Neutrophil (primary cell): ENCODE data around the gene ITPKA.

Source experiments
- H3K27ac ChIP-seq: fragments of 200-600 bp; sonication (generic); 2 replicates; pipeline ENCODE4 v1.5.1; 2016; ENCODE audit warnings: mild to moderate bottlenecking, moderate library complexity
- H3K27me3 ChIP-seq: fragments of 200-600 bp; sonication (generic); 2 replicates; pipeline ENCODE4 v1.6.0; 2016; ENCODE audit warnings: mild to moderate bottlenecking
- H3K36me3 ChIP-seq: fragments of 200-600 bp; sonication (generic); 2 replicates; pipeline ENCODE4 v1.5.1; 2017
- H3K4me1 ChIP-seq, 2 experiments: fragments of 200-600 bp in 1 of 2; sonication (generic) in 1 of 2; 1 replicate in 1 of 2; 2 replicates in 1 of 2; pipeline versions ENCODE4 v1.5.1 to v1.6.1; 2013 to 2016; ENCODE audit warnings: low read depth in 1 of 2, low read length in 1 of 2, mild to moderate bottlenecking in 1 of 2, moderate library complexity in 1 of 2; ENCODE audit not compliant: control insufficient read depth in 1 of 2, insufficient read depth in 1 of 2
- H3K4me3 ChIP-seq, 2 experiments: fragments of 200-600 bp in 1 of 2; sonication (generic) in 1 of 2; 1 replicate in 1 of 2; 2 replicates in 1 of 2; pipeline ENCODE4 v1.5.1; 2013 to 2016; ENCODE audit warnings: low read depth in 1 of 2, low read length in 1 of 2, mild to moderate bottlenecking in 1 of 2, moderate library complexity in 1 of 2
- H3K9me3 ChIP-seq: fragments of 200-600 bp; sonication (generic); 2 replicates; pipeline ENCODE4 v1.5.1; 2016
- TF ChIP-seq, protein P1 (sequence below): fragments of 200-600 bp; sonication (generic); IDR thresholded peaks from 2 replicates; pipeline ENCODE4 v1.5.1; 2016; ENCODE audit warnings: antibody characterized with exemption

Gene ITPKA

DNA sequence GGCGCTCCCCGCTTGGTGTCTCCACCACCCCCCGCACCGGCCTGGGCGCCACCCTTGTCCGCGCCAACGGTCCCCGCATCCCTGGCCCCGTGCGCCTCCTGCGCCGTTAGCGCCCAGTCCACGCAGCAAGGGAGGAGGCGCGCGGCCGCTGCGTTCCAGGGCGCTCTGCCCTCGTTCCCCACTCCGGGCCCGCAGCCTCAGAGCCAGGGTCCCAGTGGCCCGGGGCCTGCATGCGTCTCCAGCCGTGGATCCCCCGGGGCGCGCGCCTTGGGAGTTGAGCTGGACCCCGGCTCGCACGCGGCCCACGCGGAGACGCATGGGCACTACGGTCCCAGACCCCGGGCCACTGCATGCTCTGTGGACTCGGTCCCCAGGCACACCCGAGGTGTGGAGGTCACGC is 7.4 kb upstream of the ITPKA start:
- no peak overlapping the region for H3K4me3 ChIP-seq
- no peaks in the 10 kb centered on the region for H3K9me3 ChIP-seq
- no peaks in the 10 kb centered on the region for H3K4me1 ChIP-seq
- peaks cover 26% of the 10 kb centered on the region for H3K36me3 ChIP-seq
- no peak overlapping the region for H3K27ac ChIP-seq
- TF ChIP-seq, protein P1, sequence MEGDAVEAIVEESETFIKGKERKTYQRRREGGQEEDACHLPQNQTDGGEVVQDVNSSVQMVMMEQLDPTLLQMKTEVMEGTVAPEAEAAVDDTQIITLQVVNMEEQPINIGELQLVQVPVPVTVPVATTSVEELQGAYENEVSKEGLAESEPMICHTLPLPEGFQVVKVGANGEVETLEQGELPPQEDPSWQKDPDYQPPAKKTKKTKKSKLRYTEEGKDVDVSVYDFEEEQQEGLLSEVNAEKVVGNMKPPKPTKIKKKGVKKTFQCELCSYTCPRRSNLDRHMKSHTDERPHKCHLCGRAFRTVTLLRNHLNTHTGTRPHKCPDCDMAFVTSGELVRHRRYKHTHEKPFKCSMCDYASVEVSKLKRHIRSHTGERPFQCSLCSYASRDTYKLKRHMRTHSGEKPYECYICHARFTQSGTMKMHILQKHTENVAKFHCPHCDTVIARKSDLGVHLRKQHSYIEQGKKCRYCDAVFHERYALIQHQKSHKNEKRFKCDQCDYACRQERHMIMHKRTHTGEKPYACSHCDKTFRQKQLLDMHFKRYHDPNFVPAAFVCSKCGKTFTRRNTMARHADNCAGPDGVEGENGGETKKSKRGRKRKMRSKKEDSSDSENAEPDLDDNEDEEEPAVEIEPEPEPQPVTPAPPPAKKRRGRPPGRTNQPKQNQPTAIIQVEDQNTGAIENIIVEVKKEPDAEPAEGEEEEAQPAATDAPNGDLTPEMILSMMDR, result no peak
- peaks cover 21% of the 10 kb centered on the region for H3K27me3 ChIP-seq

DNA sequence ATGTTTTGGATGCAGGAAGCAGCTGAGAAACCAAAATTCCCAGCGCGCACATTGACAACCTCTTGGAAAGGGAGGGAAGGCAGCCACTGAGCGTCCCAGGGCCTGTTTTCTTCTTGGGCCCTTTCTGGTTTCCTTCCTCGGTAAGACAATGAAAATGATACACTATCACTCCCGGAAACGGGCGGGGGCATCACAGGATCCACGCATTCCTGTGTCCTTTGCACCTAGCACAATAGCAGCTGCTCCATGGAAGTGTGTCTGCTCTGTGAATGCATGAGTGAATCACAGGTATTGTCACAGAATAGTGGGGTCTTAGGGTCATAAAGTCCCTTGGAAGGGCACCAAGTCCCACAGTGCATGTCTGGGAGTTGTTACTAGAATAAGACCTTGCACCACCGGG is 6.3 kb upstream of the ITPKA start:
- Histone ChIP-seq H3K4me3 (no peak overlapping the region), H3K36me3 (peaks cover 15% of the 10 kb centered on the region), H3K27ac (no peak overlapping the region), H3K9me3 (no peaks in the 10 kb centered on the region), H3K27me3 (peaks cover 32% of the 10 kb centered on the region), H3K4me1 (no peaks in the 10 kb centered on the region)
- TF ChIP-seq, protein P1, result no peak

DNA sequence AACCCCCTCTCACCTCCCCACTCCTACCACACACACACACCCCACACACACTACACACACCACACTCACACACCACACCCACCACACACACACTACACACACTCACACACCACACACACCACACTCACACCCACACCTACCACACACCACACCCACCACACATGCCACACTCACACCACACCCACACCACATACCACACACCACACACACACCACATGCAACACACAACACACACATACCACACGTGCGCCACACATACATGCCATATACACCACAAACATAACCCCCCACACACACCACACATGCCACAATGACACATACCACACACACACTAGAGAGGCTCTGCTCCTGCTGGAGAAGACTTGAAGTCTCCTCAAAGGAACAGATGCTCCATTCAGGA is 5.9 kb upstream of the ITPKA start:
- H3K4me3 ChIP-seq, result no peak overlapping the region
- no peak overlapping the region for H3K27ac ChIP-seq
- no peaks in the 10 kb centered on the region for H3K9me3 ChIP-seq
- peaks cover 36% of the 10 kb centered on the region for H3K27me3 ChIP-seq
- peaks cover 10% of the 10 kb centered on the region for H3K36me3 ChIP-seq
- TF ChIP-seq, protein P1, result no peak
- H3K4me1 ChIP-seq, result peaks cover under 1 to 3% of the 10 kb centered on the region in 2 experiments

DNA sequence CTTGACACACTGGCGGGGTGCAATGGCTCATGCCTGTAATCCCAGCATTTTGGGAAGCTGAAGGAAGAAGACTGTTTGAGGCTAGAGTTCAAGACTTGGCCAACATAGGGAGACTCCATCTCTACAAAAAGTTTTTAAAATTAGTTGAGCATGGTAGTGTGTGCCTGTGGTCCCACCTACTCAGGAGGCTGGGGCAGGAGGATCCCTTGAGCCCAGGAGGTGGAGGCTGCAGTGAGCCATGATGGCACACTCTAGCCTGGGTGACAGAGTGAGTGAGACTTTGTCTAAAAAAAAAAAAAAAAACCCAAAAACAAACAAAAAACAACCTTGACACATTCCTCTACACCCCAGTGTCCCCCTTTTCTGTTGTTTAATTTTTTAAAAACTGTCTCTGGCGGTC is 4.0 kb upstream of the ITPKA start:
- Histone ChIP-seq H3K4me1 (peaks cover 14 to 18% of the 10 kb centered on the region in 2 experiments), H3K27ac (no peak overlapping the region), H3K36me3 (no peaks in the 10 kb centered on the region), H3K9me3 (no peaks in the 10 kb centered on the region), H3K4me3 (no peak overlapping the region), H3K27me3 (peaks cover 54% of the 10 kb centered on the region)
- TF ChIP-seq, protein P1, result no peak

DNA sequence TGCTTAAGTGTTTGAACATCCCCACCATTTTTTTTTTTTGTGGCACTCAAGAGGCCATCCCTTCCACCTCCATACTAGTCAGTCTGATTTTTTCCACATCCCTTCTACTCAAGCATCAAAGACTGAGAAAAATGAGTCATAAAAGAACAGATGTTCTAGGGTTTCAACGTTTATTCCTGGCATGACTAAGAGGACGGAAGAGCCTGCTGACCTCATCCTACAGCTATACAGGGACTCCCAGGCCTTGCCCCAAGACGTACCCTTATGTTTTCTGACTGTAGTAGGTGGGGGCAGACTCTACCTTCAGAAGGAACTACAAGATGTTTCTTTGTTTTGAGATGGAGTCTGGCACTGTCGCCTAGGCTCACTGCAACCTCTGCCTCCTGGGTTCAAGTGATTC is 3.3 kb upstream of the ITPKA start:
- H3K9me3 ChIP-seq, result no peaks in the 10 kb centered on the region
- H3K4me1 ChIP-seq, result peaks cover 21 to 25% of the 10 kb centered on the region in 2 experiments
- H3K27me3 ChIP-seq, result peaks cover 61% of the 10 kb centered on the region
- H3K27ac ChIP-seq, result no peak overlapping the region
- TF ChIP-seq, protein P1, result no peak
- H3K4me3 ChIP-seq, result no peak overlapping the region
- no peaks in the 10 kb centered on the region for H3K36me3 ChIP-seq

DNA sequence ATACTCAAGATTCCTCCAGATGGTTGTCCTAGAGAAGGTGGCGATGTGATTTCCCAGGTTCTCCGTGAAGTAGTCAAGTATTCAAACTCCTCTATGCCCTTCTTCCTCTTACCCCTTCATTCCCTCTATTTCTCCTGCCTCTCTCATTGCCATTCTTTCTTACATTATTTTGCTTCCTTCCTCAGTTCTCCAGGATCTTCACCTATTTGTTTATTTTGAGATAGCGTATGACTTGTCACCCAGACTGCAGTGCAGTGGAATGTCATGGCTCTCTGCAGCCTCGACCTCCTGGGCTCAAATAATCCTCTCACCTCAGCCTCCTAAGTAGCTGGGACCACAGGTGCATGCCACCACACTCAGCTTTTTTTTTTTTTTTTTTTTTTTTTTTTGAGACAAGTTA is 1.8 kb upstream of the ITPKA start:
- H3K9me3 ChIP-seq, result no peaks in the 10 kb centered on the region

More for the DNA sequence above, 1.8 kb upstream of the ITPKA start:
- TF ChIP-seq, protein P1, result no peak
- Histone ChIP-seq H3K4me3 (no peak overlapping the region), H3K27me3 (peaks cover 70% of the 10 kb centered on the region), H3K36me3 (no peaks in the 10 kb centered on the region), H3K4me1 (peaks cover 27 to 32% of the 10 kb centered on the region in 2 experiments), H3K27ac (no peak overlapping the region)
